GM18511 (cell line): ENCODE results near the gene HMGXB3.
A peak's percentile ranks its signal among the peaks of the same experiment; 100 is the strongest.
"Not testable (repeated sequence)": the region's sequence is repeated elsewhere in the genome, so short reads cannot be mapped to it uniquely, and the experiment has no call there.

Experiments
- ATAC-seq: cut with Tn5 transposase; IDR thresholded peaks from one replicate; pipeline ENCODE4 v1.9.1; 2021; ENCODE audit warnings: mild to moderate bottlenecking, moderate library complexity; ENCODE audit not compliant: unreplicated experiment

HMGXB3 gene

GRCh38 chr5:150084754-150085153 is 84.2 kb downstream of the HMGXB3 start:
- ATAC-seq, result not testable (repeated sequence)

- no peak for ATAC-seq
Measured at GRCh38 chr5:150085191-150085912, 84.8 kb downstream of the HMGXB3 start.

DNA sequence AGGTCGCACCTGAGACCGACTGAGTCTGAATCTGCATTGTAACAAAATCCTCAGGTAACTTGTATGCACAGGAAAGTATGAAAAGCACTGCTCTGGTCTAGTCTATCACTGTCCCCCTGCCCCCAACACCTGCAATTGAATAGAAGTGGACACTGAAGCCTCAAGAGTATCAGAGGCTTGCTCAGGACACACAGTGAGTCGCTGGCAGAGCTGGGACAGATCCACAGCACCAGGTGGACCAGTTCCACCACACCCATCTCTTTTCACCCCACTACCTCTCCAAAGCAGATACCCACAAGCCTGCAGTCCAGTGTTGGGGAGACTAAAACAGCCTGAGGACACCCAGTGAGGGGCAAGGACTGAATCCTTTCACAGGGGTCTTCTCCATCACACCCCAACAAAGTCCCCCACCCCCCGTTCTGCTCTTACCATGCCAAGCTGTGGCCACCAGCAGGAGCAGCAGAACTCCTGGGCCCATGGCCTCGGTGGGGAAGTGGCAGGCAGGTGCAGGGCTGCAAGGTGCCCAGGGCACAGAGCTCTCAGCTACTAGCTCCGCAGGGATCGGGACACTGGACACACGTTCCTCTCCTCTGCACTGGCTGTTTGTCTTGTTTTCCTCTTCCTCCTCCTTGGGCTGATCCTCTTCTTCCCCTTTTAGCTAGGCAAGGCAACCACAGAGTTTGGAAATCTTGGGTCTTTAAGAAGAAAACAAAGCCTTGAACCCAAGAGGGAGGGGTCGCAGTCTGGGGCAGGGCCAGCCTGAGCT is 85.6 kb downstream of the HMGXB3 start, which contains the start of gene CSF1R:
CSF1R (minus strand) TSS at position 605 of the 766 bp plus-strand sequence; CDS start at position 478, 127 bp downstream.
- ATAC-seq, result no peak

- peak; percentile 81 for ATAC-seq
Measured at GRCh38 chr5:150092159-150092787, 91.7 kb downstream of the HMGXB3 start.

GRCh38 chr5:150097152-150097551 is 96.6 kb downstream of the HMGXB3 start:
- ATAC-seq, result no peak

DNA sequence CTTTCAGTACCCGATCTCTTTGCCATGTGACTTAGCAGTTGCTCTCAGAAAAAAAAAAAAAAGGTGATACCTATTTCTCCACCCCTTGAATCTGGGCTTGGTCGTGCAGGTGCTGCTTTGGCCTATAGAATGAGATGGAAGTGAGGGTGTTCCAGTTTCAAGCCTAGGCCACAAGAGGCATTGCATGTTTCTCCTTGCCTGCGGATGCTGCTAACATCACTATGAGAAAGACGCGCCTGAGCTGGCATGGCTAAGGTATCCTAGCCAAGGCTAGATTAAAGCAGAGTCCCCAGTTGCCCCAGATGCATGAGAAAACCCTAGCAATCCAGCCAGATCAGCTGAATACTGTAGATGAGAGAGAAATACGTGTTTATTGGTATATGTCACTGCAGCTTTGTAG is 100.5 kb downstream of the HMGXB3 start:
- no peak for ATAC-seq
